ENCODE data around the gene PLA2G4D. TPM values are rescaled to one million over a fixed set of nuclear protein-coding genes. Genes with fewer than 3 reads are reported as not detected.

PLA2G4D gene
- polyA plus RNA-seq, 1 donor from 2014 or later: not detected

GRCh38 chr15:42100021-42100800, 5.8 kb upstream of the PLA2G4D start (continued):
- TF ChIP-seq REST (IDR thresholded peaks at IDR 0.05; ENCODE audit: borderline replicate concordance) (no peak), TAF1 (IDR thresholded peaks at IDR 0.05; ENCODE audit: low read depth) (no peak), SMC3 (conservative IDR thresholded peaks at IDR 0.05; ENCODE audit: poor library complexity) (no peak), POLR2AphosphoS5 (IDR thresholded peaks at IDR 0.05) (no peak)

- Histone ChIP-seq H3K4me3 (ENCODE audit: low read length) (no peak overlapping the region), H3K27me3 (ENCODE audit: insufficient read depth, low read depth, low read length) (no peaks in the 10 kb centered on the region)
Measured at GRCh38 chr15:42097018-42097417, 2.7 kb upstream of the PLA2G4D start.

More at GRCh38 chr15:42097018-42097417, 2.7 kb upstream of the PLA2G4D start:
- Histone ChIP-seq H3F3A (ENCODE audit: insufficient read depth, low read length, poor library complexity, severe bottlenecking) (no peaks in the 10 kb centered on the region), H3K79me2 (replicated peaks; ENCODE audit: insufficient read depth, low read length) (no peaks in the 10 kb centered on the region), H3K9me2 (ENCODE audit: insufficient read depth, low read length) (no peaks in the 10 kb centered on the region), H3K4me2 (ENCODE audit: low read length) (no peak overlapping the region), H2AFZ (ENCODE audit: low read depth, low read length) (no peak overlapping the region), H4K20me1 (ENCODE audit: insufficient read depth) (no peaks in the 10 kb centered on the region), H3K9me3 (ENCODE audit: low read length) (no peaks in the 10 kb centered on the region), H3K36me3 (ENCODE audit: insufficient read depth, low read length) (no peaks in the 10 kb centered on the region), H3K27ac (ENCODE audit: low read length) (no peak overlapping the region), H3K9ac (ENCODE audit: low read length) (no peak overlapping the region)
- TF ChIP-seq EZH2 (IDR thresholded peaks at IDR 0.05; ENCODE audit: borderline replicate concordance, insufficient read depth, low read length, poor library complexity, severe bottlenecking): no peak
- TF ChIP-seq TAF1 (IDR thresholded peaks at IDR 0.05; ENCODE audit: low read depth): no peak
- no peak for TF ChIP-seq SMC3 (conservative IDR thresholded peaks at IDR 0.05; ENCODE audit: poor library complexity)
- TF ChIP-seq MXI1 (conservative IDR thresholded peaks at IDR 0.05; ENCODE audit: poor library complexity, severe bottlenecking): no peak
- no peak for TF ChIP-seq POLR2AphosphoS5 (IDR thresholded peaks at IDR 0.05)
- no peak for TF ChIP-seq EP300 (conservative IDR thresholded peaks at IDR 0.05; ENCODE audit: poor library complexity, severe bottlenecking)
- no peak for TF ChIP-seq CTCF (IDR thresholded peaks at IDR 0.05; ENCODE audit: poor library complexity, severe bottlenecking)
- TF ChIP-seq RAD21 (conservative IDR thresholded peaks at IDR 0.05): no peak
- no peak for TF ChIP-seq REST (IDR thresholded peaks at IDR 0.05; ENCODE audit: borderline replicate concordance)
